Keratinocyte (primary cell): Measurements from ENCODE around the gene DMRT3. TPM values are rescaled to one million over a fixed set of nuclear protein-coding genes. Genes with fewer than 3 reads are reported as not detected.

ENCODE experiments used
- DNase-seq: peaks from one replicate; pipeline ENCODE4 v3.0.0-alpha.2; 2011; ENCODE audit warnings: low read depth, missing footprints, low spot score
- FAIRE-seq: peaks from 2 replicates; lab custom pipeline; 2011; peaks lifted over from hg19 to GRCh38; lab: Jason Lieb, UNC
- H2AFZ ChIP-seq: 2 replicates; pipeline ENCODE4 v1.6.0; 2012; ENCODE audit warnings: low read length, control low read depth, inconsistent platforms; ENCODE audit not compliant: control insufficient read depth
- H3K27ac ChIP-seq: 2 replicates; pipeline ENCODE4 v1.5.1; 2011; ENCODE audit warnings: low read length; ENCODE audit not compliant: control insufficient read depth, insufficient read depth
- H3K27me3 ChIP-seq: 3 replicates; pipeline ENCODE4 v1.6.0; 2011; ENCODE audit warnings: low read length; ENCODE audit not compliant: control insufficient read depth, insufficient read depth; ENCODE audit errors: extremely low read depth
- H3K36me3 ChIP-seq, 2 experiments: 2 replicates in 1 of 2; 3 replicates in 1 of 2; pipeline ENCODE4 v1.5.1; 2011; ENCODE audit warnings: low read length in 2 of 2, mild to moderate bottlenecking in 1 of 2; ENCODE audit not compliant: control insufficient read depth in 2 of 2, insufficient read depth in 2 of 2; ENCODE audit errors: extremely low read depth in 1 of 2
- H3K4me1 ChIP-seq: 3 replicates; pipeline ENCODE4 v1.5.1; 2011; ENCODE audit warnings: low read length; ENCODE audit not compliant: control insufficient read depth, insufficient read depth; ENCODE audit errors: extremely low read depth
- H3K4me2 ChIP-seq: 3 replicates; pipeline ENCODE4 v1.6.0; 2011; ENCODE audit warnings: low read depth, low read length; ENCODE audit not compliant: control insufficient read depth, insufficient read depth; ENCODE audit errors: extremely low read depth
- H3K4me3 ChIP-seq, 3 experiments: fragments of 200-600 bp in 1 of 3; sonication (generic) in 1 of 3; 2 replicates in 2 of 3; 3 replicates in 1 of 3; pipeline ENCODE4 v1.5.1; 2011 to 2016; ENCODE audit warnings: low read length in 3 of 3, mild to moderate bottlenecking in 3 of 3, control low read depth in 2 of 3, inconsistent platforms in 1 of 3, low read depth in 1 of 3, mixed read lengths in 1 of 3, mixed run types in 1 of 3, moderate library complexity in 1 of 3; ENCODE audit not compliant: control insufficient read depth in 2 of 3, insufficient read depth in 2 of 3; ENCODE audit errors: extremely low read depth in 1 of 3
- H3K79me2 ChIP-seq: 2 replicates; pipeline ENCODE4 v1.6.0; 2012; ENCODE audit warnings: low read length; ENCODE audit not compliant: control insufficient read depth, insufficient read depth
- H3K9ac ChIP-seq: 3 replicates; pipeline ENCODE4 v1.6.0; 2011; ENCODE audit warnings: low read length; ENCODE audit not compliant: control insufficient read depth, insufficient read depth; ENCODE audit errors: extremely low read depth
- H3K9me1 ChIP-seq: 3 replicates; pipeline ENCODE4 v1.6.0; 2011; ENCODE audit warnings: low read length; ENCODE audit not compliant: control insufficient read depth, insufficient read depth; ENCODE audit errors: extremely low read depth
- H3K9me3 ChIP-seq: 2 replicates; pipeline ENCODE4 v1.5.1; 2012; ENCODE audit warnings: low read depth, low read length; ENCODE audit not compliant: control insufficient read depth
- H4K20me1 ChIP-seq: 3 replicates; pipeline ENCODE4 v1.6.0; 2011; ENCODE audit warnings: low read length; ENCODE audit not compliant: control insufficient read depth, insufficient read depth; ENCODE audit errors: extremely low read depth
- EZH2 ChIP-seq: IDR thresholded peaks from one replicate; pipeline ENCODE4 v1.6.1; 2012; ENCODE audit warnings: inconsistent platforms, mild to moderate bottlenecking, low read length, moderate library complexity
- dilution Hi-C: fragments of 300-500 bp; cut with MboI; formaldehyde crosslinking; loops from one replicate; pipeline ENCODE4 v1.7.0; 2020; ENCODE audit warnings: low sequenced_read_pairs; ENCODE audit not compliant: extremely low pct_ligation_motif_present
- polyA plus RNA-seq, 5 experiments: library from polyadenylated mRNA; depleted of rRNA in 3 of 5; stranded (reverse) in 3 of 5; stranded (forward) in 1 of 5; unstranded in 1 of 5; fragments of >200 nt; gene quantifications; 1 replicate in 1 of 5; 2 replicates in 3 of 5; 3 replicates in 1 of 5; pipeline versions ENCODE4 v1.2.1 to v1.2.3, GENCODE V29; 2011 to 2012; ENCODE audit warnings: missing spikeins in 2 of 5, low read depth in 1 of 5, low replicate concordance in 1 of 5
- TF ChIP-seq, protein P1 (sequence below), 3 experiments: IDR thresholded peaks in 1 of 3; conservative IDR thresholded peaks in 1 of 3; optimal IDR thresholded peaks in 1 of 3; 2 replicates in 2 of 3; 3 replicates in 1 of 3; pipeline versions ENCODE3 to v1.5.1; 2011; ENCODE audit warnings: low read length in 3 of 3, mild to moderate bottlenecking in 3 of 3, moderate library complexity in 2 of 3, control low read depth in 1 of 3, inconsistent platforms in 1 of 3; ENCODE audit not compliant: insufficient read depth in 2 of 3; ENCODE audit errors: extremely low read depth in 1 of 3

Gene DMRT3
- polyA plus RNA-seq, 1 donor (not counting 4 experiments of a cell fraction or from before 2014, with no cell fraction given), result not detected

DNA sequence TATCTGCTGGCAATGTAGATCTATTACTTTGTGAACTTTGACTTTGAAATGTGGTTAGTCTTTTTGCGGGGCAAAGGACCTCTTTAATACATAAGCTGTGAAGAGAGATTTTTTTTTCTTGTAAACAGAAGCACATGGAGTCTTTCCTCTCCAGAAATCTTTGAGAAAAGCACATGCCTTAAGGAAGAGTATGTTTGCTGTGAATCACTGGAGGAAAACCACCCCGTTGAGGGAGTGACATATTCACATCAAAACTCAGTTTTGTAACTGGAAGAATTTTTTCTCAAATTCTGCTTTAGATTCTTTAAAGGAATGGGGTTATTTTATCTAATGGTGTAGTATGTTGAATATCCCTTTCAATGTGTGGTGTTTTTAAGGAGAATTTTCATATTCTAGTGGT, 3.5 kb downstream of the DMRT3 start:
- Histone ChIP-seq H3K9me1 (no peaks in the 10 kb centered on the region), H3K4me2 (no peak overlapping the region), H3K27me3 (peaks cover 71% of the 10 kb centered on the region), H3K4me3 (no peak overlapping the region), H3K27ac (no peak overlapping the region), H3K4me1 (no peaks in the 10 kb centered on the region), H3K36me3 (no peaks in the 10 kb centered on the region), H2AFZ (no peak overlapping the region), H3K79me2 (no peaks in the 10 kb centered on the region), H3K9me3 (no peaks in the 10 kb centered on the region), H3K9ac (no peak overlapping the region), H4K20me1 (no peaks in the 10 kb centered on the region)
- dilution Hi-C loops, result no loop called here
- DNase-seq, result no peak
- no peak for FAIRE-seq
- TF ChIP-seq EZH2, result no peak
- TF ChIP-seq, protein P1, sequence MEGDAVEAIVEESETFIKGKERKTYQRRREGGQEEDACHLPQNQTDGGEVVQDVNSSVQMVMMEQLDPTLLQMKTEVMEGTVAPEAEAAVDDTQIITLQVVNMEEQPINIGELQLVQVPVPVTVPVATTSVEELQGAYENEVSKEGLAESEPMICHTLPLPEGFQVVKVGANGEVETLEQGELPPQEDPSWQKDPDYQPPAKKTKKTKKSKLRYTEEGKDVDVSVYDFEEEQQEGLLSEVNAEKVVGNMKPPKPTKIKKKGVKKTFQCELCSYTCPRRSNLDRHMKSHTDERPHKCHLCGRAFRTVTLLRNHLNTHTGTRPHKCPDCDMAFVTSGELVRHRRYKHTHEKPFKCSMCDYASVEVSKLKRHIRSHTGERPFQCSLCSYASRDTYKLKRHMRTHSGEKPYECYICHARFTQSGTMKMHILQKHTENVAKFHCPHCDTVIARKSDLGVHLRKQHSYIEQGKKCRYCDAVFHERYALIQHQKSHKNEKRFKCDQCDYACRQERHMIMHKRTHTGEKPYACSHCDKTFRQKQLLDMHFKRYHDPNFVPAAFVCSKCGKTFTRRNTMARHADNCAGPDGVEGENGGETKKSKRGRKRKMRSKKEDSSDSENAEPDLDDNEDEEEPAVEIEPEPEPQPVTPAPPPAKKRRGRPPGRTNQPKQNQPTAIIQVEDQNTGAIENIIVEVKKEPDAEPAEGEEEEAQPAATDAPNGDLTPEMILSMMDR (optimal IDR thresholded peaks at IDR 0.05 in 1 of 3, IDR thresholded peaks at IDR 0.05 in 1 of 3, conservative IDR thresholded peaks at IDR 0.05 in 1 of 3; ENCODE audit: extremely low read depth in 1 of 3, insufficient read depth in 2 of 3, low read length in 3 of 3), result no peak

DNA sequence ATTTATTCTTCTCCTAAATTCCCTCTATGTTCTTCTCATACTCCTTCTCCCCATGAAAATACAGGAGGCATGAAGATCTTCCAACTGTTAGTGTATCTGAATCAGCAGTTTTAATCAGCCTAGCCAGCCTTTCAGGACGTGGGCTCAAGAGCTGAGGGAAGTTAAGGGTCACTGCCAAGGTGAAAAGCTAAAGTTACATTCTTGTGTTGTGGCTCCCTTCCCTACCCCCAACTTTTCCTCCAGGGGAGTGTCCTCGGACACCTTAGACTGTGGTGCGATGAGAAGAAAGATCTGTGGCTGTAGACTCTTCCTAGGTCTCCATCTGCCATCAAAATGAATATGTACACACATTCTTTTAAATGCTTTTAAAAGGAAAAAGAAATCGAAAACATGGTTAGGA, 4.2 kb downstream of the DMRT3 start:
- Histone ChIP-seq H3K9ac (no peak overlapping the region), H4K20me1 (no peaks in the 10 kb centered on the region), H3K9me3 (no peaks in the 10 kb centered on the region), H2AFZ (no peak overlapping the region), H3K4me2 (no peak overlapping the region), H3K4me3 (no peak overlapping the region), H3K27me3 (peaks cover 65% of the 10 kb centered on the region), H3K4me1 (no peaks in the 10 kb centered on the region), H3K9me1 (no peaks in the 10 kb centered on the region), H3K36me3 (no peaks in the 10 kb centered on the region), H3K79me2 (no peaks in the 10 kb centered on the region), H3K27ac (no peak overlapping the region)
- no peak for FAIRE-seq
- no peak for DNase-seq
- TF ChIP-seq EZH2, result no peak
- TF ChIP-seq, protein P1 (optimal IDR thresholded peaks at IDR 0.05 in 1 of 3, IDR thresholded peaks at IDR 0.05 in 1 of 3, conservative IDR thresholded peaks at IDR 0.05 in 1 of 3; ENCODE audit: extremely low read depth in 1 of 3, insufficient read depth in 2 of 3, low read length in 3 of 3), result no peak
- dilution Hi-C loops, result no loop called here
